Mesodermal cell (in vitro differentiated cells): ENCODE data around the gene IFT27.

Source experiments
- H3K27ac ChIP-seq: 2 replicates; pipeline ENCODE4 v1.7.0; 2013; ENCODE audit warnings: mild to moderate bottlenecking, low read depth, low read length, moderate library complexity; ENCODE audit not compliant: severe bottlenecking
- H3K36me3 ChIP-seq: 2 replicates; pipeline ENCODE4 v1.7.1; 2013; ENCODE audit warnings: mild to moderate bottlenecking, low read length, moderate library complexity; ENCODE audit not compliant: control insufficient read depth, insufficient read depth
- H3K4me1 ChIP-seq: one replicate; pipeline ENCODE4 v1.7.1; 2013; ENCODE audit warnings: mild to moderate bottlenecking, low read length; ENCODE audit not compliant: insufficient read depth, control insufficient read depth, poor library complexity, severe bottlenecking
- H3K4me3 ChIP-seq: 2 replicates; pipeline ENCODE4 v1.7.0; 2013; ENCODE audit warnings: low read length, control low read depth, mild to moderate bottlenecking; ENCODE audit not compliant: insufficient read depth, poor library complexity, severe bottlenecking; ENCODE audit errors: extremely low read depth
- H3K9me3 ChIP-seq: 2 replicates; pipeline ENCODE4 v1.7.1; 2013; ENCODE audit warnings: mild to moderate bottlenecking, low read length, moderate library complexity; ENCODE audit not compliant: control insufficient read depth
- WGBS, 2 experiments: methylation state at CpG; one replicate each; pipeline ENCODE4 v1.1.5; 2013; ENCODE audit warnings: missing lambda C conversion rate in 2 of 2; ENCODE audit not compliant: insufficient coverage in 2 of 2; 5-methylcytosine and 5-hydroxymethylcytosine counted together

The IFT27 gene

GRCh38 chr22:36724836-36725235 is 51.1 kb downstream of the IFT27 start:
- no peaks in the 10 kb centered on the region for H3K9me3 ChIP-seq
- no peak overlapping the region for H3K4me3 ChIP-seq
- no peak overlapping the region for H3K27ac ChIP-seq
- no peaks in the 10 kb centered on the region for H3K4me1 ChIP-seq
- 91 to 92% methylated on average over 3 to 4 of the region's 4 CpGs for WGBS, 2 experiments
- H3K36me3 ChIP-seq, result no peaks in the 10 kb centered on the region

GRCh38 chr22:36722055-36722454 is 53.9 kb downstream of the IFT27 start:
- H3K36me3 ChIP-seq, result no peaks in the 10 kb centered on the region
- no peak overlapping the region for H3K27ac ChIP-seq
- H3K4me1 ChIP-seq, result no peaks in the 10 kb centered on the region
- no peak overlapping the region for H3K4me3 ChIP-seq
- no peaks in the 10 kb centered on the region for H3K9me3 ChIP-seq

GRCh38 chr22:36715647-36716046 is 60.3 kb downstream of the IFT27 start:
- Histone ChIP-seq H3K4me3 (no peak overlapping the region), H3K4me1 (no peaks in the 10 kb centered on the region), H3K9me3 (no peaks in the 10 kb centered on the region), H3K36me3 (no peaks in the 10 kb centered on the region), H3K27ac (no peak overlapping the region)
- 100% methylated on average over 1 of the region's 1 CpG; no CpG with 5 or more reads in 1 of the 2 experiments for WGBS, 2 experiments

GRCh38 chr22:36714110-36714509 is 61.8 kb downstream of the IFT27 start:
- Histone ChIP-seq H3K9me3 (no peaks in the 10 kb centered on the region), H3K36me3 (no peaks in the 10 kb centered on the region), H3K4me3 (no peak overlapping the region), H3K27ac (no peak overlapping the region), H3K4me1 (no peaks in the 10 kb centered on the region)
- 80 to 100% methylated on average over 1 to 2 of the region's 2 CpGs for WGBS, 2 experiments

- H3K27ac ChIP-seq, result no peak overlapping the region
- H3K9me3 ChIP-seq, result no peaks in the 10 kb centered on the region
- WGBS, 2 experiments, result 94 to 96% methylated on average over 4 of the region's 5 CpGs
- H3K36me3 ChIP-seq, result no peaks in the 10 kb centered on the region
- H3K4me1 ChIP-seq, result no peaks in the 10 kb centered on the region
- H3K4me3 ChIP-seq, result no peak overlapping the region
Measured at GRCh38 chr22:36713436-36713835, 62.5 kb downstream of the IFT27 start.
